Measurements from ENCODE around the gene RACGAP1. TPM values are rescaled to one million over a fixed set of nuclear protein-coding genes. Genes with fewer than 3 reads are reported as not detected.

The RACGAP1 gene
- total RNA-seq, 2 experiments from 2014 or later: 145 to 152 TPM

GRCh38 chr12:49956663-49957569, 68.4 kb downstream of the RACGAP1 start:
- ChIA-PET CTCF (interaction anchor here (1.2 to 7.4 kb wide), 4 partner anchors 10 to 90 kb away, joined by 6 to 46 read pairs (median 23); no protein-coding TSS in a partner anchor), POLR2A (no interaction called here)
- no peak for DNase-seq
- Mint-ChIP-seq H3K4me1 (ENCODE audit: low read depth) (peaks cover 8% of the 10 kb centered on the region), H3K27ac (no peak overlapping the region), H3K4me3 (no peak overlapping the region), H3K27me3 (peaks cover 56% of the 10 kb centered on the region), H3K9me3 (no peaks in the 10 kb centered on the region), H3K36me3 (no peaks in the 10 kb centered on the region)
- intact Hi-C loops (cut with micrococcal nuclease): no loop called here

DNA sequence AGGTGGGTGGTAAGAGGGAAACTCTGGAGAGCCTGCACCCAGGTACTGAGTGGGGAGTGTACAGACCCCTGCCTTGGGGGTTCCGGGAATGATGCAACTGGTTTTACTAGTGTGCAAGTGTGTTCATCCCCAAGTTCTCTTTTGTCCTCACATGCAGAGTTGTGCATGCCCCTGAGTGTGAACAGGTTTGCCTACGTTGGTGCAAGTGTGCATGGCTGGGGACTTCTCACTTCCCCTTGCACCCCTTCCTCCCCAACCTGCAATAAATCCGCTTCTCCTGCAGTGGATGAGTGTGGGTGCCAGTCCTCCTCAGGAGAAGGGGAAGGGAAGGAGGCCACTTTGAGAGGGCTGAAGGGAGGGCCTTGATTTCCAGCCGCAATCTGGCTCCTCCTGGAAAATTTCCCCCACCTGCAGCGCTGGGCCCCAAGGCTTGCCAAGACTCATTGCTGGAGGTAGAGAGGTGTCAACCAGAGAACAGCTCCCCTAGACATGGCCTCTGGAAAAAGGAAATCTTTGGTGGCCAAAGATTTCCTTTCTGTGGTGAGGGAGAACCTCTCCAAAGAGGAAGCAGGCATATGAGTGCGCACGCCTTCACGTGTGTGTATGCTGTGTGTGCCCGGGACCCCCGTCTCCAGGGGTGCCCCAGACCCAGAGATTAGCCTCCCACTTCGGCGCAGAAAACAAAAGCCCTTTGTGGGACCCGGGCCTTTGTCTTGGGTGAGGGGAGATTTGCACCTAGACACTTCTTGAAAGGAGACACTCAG, 69.2 kb downstream of the RACGAP1 start:
- intact Hi-C loops (cut with micrococcal nuclease): no loop called here
- no peaks in the 10 kb centered on the region for H3K36me3 Mint-ChIP-seq
- ChIA-PET POLR2A (no interaction called here), CTCF (interaction anchor here (0.9 to 7.4 kb wide), 3 partner anchors 10 to 115 kb away, joined by 5 to 46 read pairs (median 7); no protein-coding TSS in a partner anchor)
- no peak overlapping the region for H3K4me3 Mint-ChIP-seq
- H3K27me3 Mint-ChIP-seq: peaks cover 59% of the 10 kb centered on the region
- DNase-seq: no peak
- H3K9me3 Mint-ChIP-seq: no peaks in the 10 kb centered on the region
- H3K4me1 Mint-ChIP-seq (ENCODE audit: low read depth): peaks cover 8% of the 10 kb centered on the region
- no peak overlapping the region for H3K27ac Mint-ChIP-seq

- H3K4me3 Mint-ChIP-seq: no peak overlapping the region
- DNase-seq: no peak
- peaks cover 55% of the 10 kb centered on the region for H3K27me3 Mint-ChIP-seq
- no peaks in the 10 kb centered on the region for H3K36me3 Mint-ChIP-seq
- intact Hi-C loops (cut with micrococcal nuclease): no loop called here
- peaks cover under 1% of the 10 kb centered on the region for H3K4me1 Mint-ChIP-seq (ENCODE audit: low read depth)
- H3K27ac Mint-ChIP-seq: no peak overlapping the region
- ChIA-PET CTCF (interaction anchor here (0.9 to 7.4 kb wide), 4 partner anchors 9 to 115 kb away, joined by 5 to 46 read pairs (median 8); no protein-coding TSS in a partner anchor), POLR2A (no interaction called here)
- no peaks in the 10 kb centered on the region for H3K9me3 Mint-ChIP-seq
These were observed 70.1 kb downstream of the RACGAP1 start for GRCh38 chr12:49954863-49955830.

GRCh38 chr12:49953961-49954846, 71.1 kb downstream of the RACGAP1 start:
- POLR2A ChIA-PET: no interaction called here
- Mint-ChIP-seq H3K9me3 (no peaks in the 10 kb centered on the region), H3K4me1 (ENCODE audit: low read depth) (no peaks in the 10 kb centered on the region), H3K27ac (no peak overlapping the region), H3K27me3 (peaks cover 48% of the 10 kb centered on the region), H3K36me3 (no peaks in the 10 kb centered on the region), H3K4me3 (no peak overlapping the region)
- no peak for DNase-seq
- CTCF ChIA-PET: interaction anchor here (0.6 to 7.4 kb wide), 3 partner anchors 8 to 13 kb away, joined by 3 to 46 read pairs (median 10); no protein-coding TSS in a partner anchor
- intact Hi-C loops (cut with micrococcal nuclease): no loop called here

- POLR2A ChIA-PET: no interaction called here
These were observed 72.1 kb downstream of the RACGAP1 start for GRCh38 chr12:49953151-49953550.

GRCh38 chr12:49952391-49953055, 72.8 kb downstream of the RACGAP1 start:
- no peak for DNase-seq
- ChIA-PET CTCF (no interaction called here), POLR2A (no interaction called here)
- no peaks in the 10 kb centered on the region for H3K9me3 Mint-ChIP-seq
- no peaks in the 10 kb centered on the region for H3K4me1 Mint-ChIP-seq (ENCODE audit: low read depth)
- intact Hi-C loops (cut with micrococcal nuclease): no loop called here
- peaks cover 35% of the 10 kb centered on the region for H3K27me3 Mint-ChIP-seq
- no peaks in the 10 kb centered on the region for H3K36me3 Mint-ChIP-seq
- H3K27ac Mint-ChIP-seq: no peak overlapping the region
- no peak overlapping the region for H3K4me3 Mint-ChIP-seq

More at GRCh38 chr12:49953151-49953550, 72.1 kb downstream of the RACGAP1 start:
- H3K9me3 Mint-ChIP-seq: no peaks in the 10 kb centered on the region
- H3K4me1 Mint-ChIP-seq (ENCODE audit: low read depth): no peaks in the 10 kb centered on the region
- no peaks in the 10 kb centered on the region for H3K36me3 Mint-ChIP-seq
- H3K27me3 Mint-ChIP-seq: peaks cover 39% of the 10 kb centered on the region
- H3K4me3 Mint-ChIP-seq: no peak overlapping the region
- no peak overlapping the region for H3K27ac Mint-ChIP-seq
- intact Hi-C loops (cut with micrococcal nuclease): no loop called here
- CTCF ChIA-PET: interaction anchor here (7.4 kb wide), 1 partner anchor 7 kb away, joined by 46 read pairs; no protein-coding TSS in a partner anchor
- DNase-seq: no peak

GRCh38 chr12:49951411-49952240, 73.7 kb downstream of the RACGAP1 start:
- ChIA-PET CTCF (interaction anchor here (1.0 kb wide), 1 partner anchor 119 kb away, joined by 3 read pairs; no protein-coding TSS in a partner anchor), POLR2A (no interaction called here)
- H3K9me3 Mint-ChIP-seq: no peaks in the 10 kb centered on the region
- H3K4me1 Mint-ChIP-seq (ENCODE audit: low read depth): no peaks in the 10 kb centered on the region
- H3K4me3 Mint-ChIP-seq: no peak overlapping the region
- no peak for DNase-seq
- H3K36me3 Mint-ChIP-seq: no peaks in the 10 kb centered on the region
- H3K27ac Mint-ChIP-seq: no peak overlapping the region
- H3K27me3 Mint-ChIP-seq: peaks cover 27% of the 10 kb centered on the region
- intact Hi-C loops (cut with micrococcal nuclease): no loop called here

DNA sequence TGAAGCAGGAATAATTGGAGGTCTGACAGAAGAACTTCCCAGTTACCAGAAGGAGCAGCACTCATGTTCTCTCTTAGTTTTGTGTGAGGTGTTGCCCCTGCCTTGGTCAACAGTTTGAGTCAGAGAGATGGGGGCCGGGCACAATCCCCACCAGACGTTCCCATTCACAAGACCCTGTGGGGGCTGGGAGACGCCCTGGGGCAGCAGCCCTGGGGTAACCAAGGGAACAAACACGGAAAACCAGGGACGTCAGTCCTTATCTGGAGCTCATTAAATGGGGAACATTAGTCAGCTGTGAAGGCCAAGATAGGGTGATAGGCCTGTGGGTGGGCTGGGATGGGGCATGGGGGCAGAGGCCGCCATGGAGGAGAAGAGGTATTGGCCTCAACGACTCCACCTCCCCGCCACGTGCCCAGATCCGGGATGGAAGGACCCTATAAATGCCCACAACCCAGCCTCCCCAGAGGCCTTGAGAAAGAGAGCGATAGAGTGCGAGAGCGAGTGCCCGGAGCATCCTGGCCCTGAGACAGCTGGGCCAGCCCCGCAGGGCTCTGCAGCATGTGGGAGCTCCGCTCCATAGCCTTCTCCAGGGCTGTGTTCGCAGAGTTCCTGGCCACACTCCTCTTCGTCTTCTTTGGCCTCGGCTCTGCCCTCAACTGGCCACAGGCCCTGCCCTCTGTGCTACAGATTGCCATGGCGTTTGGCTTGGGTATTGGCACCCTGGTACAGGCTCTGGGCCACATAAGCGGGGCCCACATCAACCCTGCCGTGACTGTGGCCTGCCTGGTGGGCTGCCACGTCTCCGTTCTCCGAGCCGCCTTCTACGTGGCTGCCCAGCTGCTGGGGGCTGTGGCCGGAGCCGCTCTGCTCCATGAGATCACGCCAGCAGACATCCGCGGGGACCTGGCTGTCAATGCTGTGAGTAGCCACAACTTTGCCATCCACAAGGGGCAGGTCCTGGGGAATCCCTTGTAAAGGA, 74.7 kb downstream of the RACGAP1 start, which contains the start of gene AQP2:
TSS of gene AQP2 (plus strand) at position 465 of the 979 bp plus-strand sequence. CDS start at position 559, 94 bp downstream.
- Mint-ChIP-seq H3K36me3 (no peaks in the 10 kb centered on the region), H3K9me3 (no peaks in the 10 kb centered on the region), H3K27ac (no peak within 1 kb of the TSS), H3K4me3 (no peak within 1 kb of the TSS), H3K27me3 (peaks cover 21% of the 10 kb centered on the region), H3K4me1 (ENCODE audit: low read depth) (peaks cover 7% of the 10 kb centered on the region)
- DNase-seq: no peak
- POLR2A ChIA-PET: no interaction called here
- CTCF ChIA-PET: interaction anchor here (1.3 to 6.4 kb wide), 2 partner anchors 16 to 89 kb away, joined by 6 to 95 read pairs; no protein-coding TSS in a partner anchor
- intact Hi-C loops (cut with micrococcal nuclease): loop anchor here (1.0 kb wide), 1 partner anchor 11 kb away; the partner anchor contains the start of gene AQP5

GRCh38 chr12:49949866-49950265, 75.4 kb downstream of the RACGAP1 start:
- Mint-ChIP-seq H3K4me3 (no peak overlapping the region), H3K4me1 (ENCODE audit: low read depth) (peaks cover 14% of the 10 kb centered on the region)
- CTCF ChIA-PET: interaction anchor here (1.3 to 6.4 kb wide), 2 partner anchors 17 to 90 kb away, joined by 6 to 95 read pairs; no protein-coding TSS in a partner anchor

More at GRCh38 chr12:49949866-49950265, 75.4 kb downstream of the RACGAP1 start:
- Mint-ChIP-seq H3K27me3 (peaks cover 19% of the 10 kb centered on the region), H3K9me3 (no peaks in the 10 kb centered on the region), H3K36me3 (no peaks in the 10 kb centered on the region), H3K27ac (no peak overlapping the region)
- DNase-seq: no peak
- intact Hi-C loops (cut with micrococcal nuclease): loop anchor here (1.0 to 5.0 kb wide), 3 partner anchors 11 to 83 kb away; partner anchors contain the start of genes AQP5 and FAIM2
- POLR2A ChIA-PET: no interaction called here
